Activated CD8-positive, alpha-beta memory T cell treated with anti-CD3 and anti-CD28 coated beads, Interleukin-2, amount 10 ng/mL, durations not matched to agents 7 days and 5 days (primary cell): ENCODE data around the gene CCR8. TPM values are rescaled to one million over a fixed set of nuclear protein-coding genes. Genes with fewer than 3 reads are reported as not detected.

ENCODE experiments used
- ATAC-seq: fragments of 150-1000 bp; cut with Tn5 transposase; one replicate; pipeline ENCODE4 v1.10.0; 2021; ENCODE audit warnings: moderate library complexity
- CTCF ChIA-PET: fragments of 350-600 bp; sonication (Branson Sonifier 250); formaldehyde crosslinking; loops from one replicate; lab custom pipeline; 2021; ENCODE audit warnings: antibody characterized with exemption; lab: Charles Lee
- DNase-seq: peaks from one replicate; pipeline ENCODE4 v3.0.0-alpha.2; 2020
- H3K27ac Mint-ChIP-seq: one replicate; pipeline ENCODE4 v1.8.0; 2021; ENCODE audit warnings: mild to moderate bottlenecking, mixed read lengths
- H3K27me3 Mint-ChIP-seq: one replicate; pipeline ENCODE4 v1.8.0; 2021; ENCODE audit warnings: mixed read lengths
- H3K36me3 Mint-ChIP-seq: one replicate; pipeline ENCODE4 v1.8.0; 2021; ENCODE audit warnings: mild to moderate bottlenecking, mixed read lengths
- H3K4me1 Mint-ChIP-seq: one replicate; pipeline ENCODE4 v1.8.0; 2021; ENCODE audit warnings: mixed read lengths
- H3K4me3 Mint-ChIP-seq: one replicate; pipeline ENCODE4 v1.8.0; 2021; ENCODE audit warnings: mild to moderate bottlenecking, moderate library complexity, mixed read lengths
- H3K9me3 Mint-ChIP-seq: one replicate; pipeline ENCODE4 v1.8.0; 2022; ENCODE audit warnings: low read depth, mixed read lengths
- total RNA-seq, 2 experiments: library from RNA; stranded (reverse); gene quantifications; one replicate each; pipeline ENCODE4 v1.2.3, GENCODE V29; 2021

The CCR8 gene
- total RNA-seq, 2 experiments from 2014 or later = 3.7 to 47.6 TPM

- no peak overlapping the region for H3K4me3 Mint-ChIP-seq
- H3K36me3 Mint-ChIP-seq = peaks cover 3% of the 10 kb centered on the region
- DNase-seq (peak; percentile 83), ATAC-seq (peak; percentile 46)
- CTCF ChIA-PET = interaction anchor here (0.7 to 10.0 kb wide), 73 partner anchors 11 to 1894 kb away, joined by 3 to 389 read pairs (median 4); partner anchors contain the start of genes CX3CR1, GORASP1, RPSA and TTC21A
- peak overlapping the region; percentile 39 for H3K27ac Mint-ChIP-seq
- H3K9me3 Mint-ChIP-seq = no peaks in the 10 kb centered on the region
- H3K4me1 Mint-ChIP-seq = peaks cover 67% of the 10 kb centered on the region
- H3K27me3 Mint-ChIP-seq = no peaks in the 10 kb centered on the region
Measured at GRCh38 chr3:39291903-39292329, 37.6 kb upstream of the CCR8 start.

- Mint-ChIP-seq H3K9me3 (no peaks in the 10 kb centered on the region), H3K4me1 (peaks cover 61% of the 10 kb centered on the region), H3K27me3 (no peaks in the 10 kb centered on the region), H3K36me3 (peaks cover 3% of the 10 kb centered on the region), H3K27ac (no peak overlapping the region), H3K4me3 (no peak overlapping the region)
- no peak for ATAC-seq
- CTCF ChIA-PET = interaction anchor here (0.9 to 10.0 kb wide), 27 partner anchors 10 to 620 kb away, joined by 3 to 389 read pairs (median 10); partner anchors contain the start of genes CX3CR1, GORASP1, RPSA and TTC21A
- DNase-seq = no peak
Measured at GRCh38 chr3:39292961-39293360, 36.5 kb upstream of the CCR8 start.

GRCh38 chr3:39294446-39295183 lies 34.9 kb upstream of the CCR8 start:
- ATAC-seq = no peak
- H3K27me3 Mint-ChIP-seq = peaks cover 10% of the 10 kb centered on the region

GRCh38 chr3:39295184-39295775 lies 34.2 kb upstream of the CCR8 start:
- Mint-ChIP-seq H3K27me3 (peaks cover 16% of the 10 kb centered on the region), H3K36me3 (peaks cover 20% of the 10 kb centered on the region), H3K4me3 (no peak overlapping the region), H3K4me1 (peaks cover 38% of the 10 kb centered on the region), H3K27ac (no peak overlapping the region), H3K9me3 (peaks cover 14% of the 10 kb centered on the region)
- ATAC-seq (peak; percentile 66), DNase-seq (no peak)
- CTCF ChIA-PET = interaction anchor here (0.7 to 8.8 kb wide), 9 partner anchors 8 to 93 kb away, joined by 3 to 115 read pairs (median 3); partner anchors contain the start of genes CCR8 and CX3CR1

More at GRCh38 chr3:39294446-39295183, 34.9 kb upstream of the CCR8 start:
- CTCF ChIA-PET = interaction anchor here (1.1 to 8.8 kb wide), 6 partner anchors 16 to 83 kb away, joined by 3 to 115 read pairs (median 4); partner anchors contain the start of genes CCR8 and CX3CR1
- Mint-ChIP-seq H3K4me1 (peaks cover 44% of the 10 kb centered on the region), H3K36me3 (peaks cover 13% of the 10 kb centered on the region), H3K9me3 (peaks cover 9% of the 10 kb centered on the region), H3K27ac (peak overlapping the region; percentile 41), H3K4me3 (no peak overlapping the region)
- DNase-seq = no peak

- CTCF ChIA-PET = interaction anchor here (0.7 to 8.8 kb wide), 7 partner anchors 9 to 81 kb away, joined by 3 to 115 read pairs (median 6); partner anchors contain the start of genes CCR8 and CX3CR1
- Mint-ChIP-seq H3K9me3 (peaks cover 23% of the 10 kb centered on the region), H3K4me3 (no peak overlapping the region), H3K27ac (no peak overlapping the region), H3K27me3 (peaks cover 24% of the 10 kb centered on the region), H3K36me3 (peaks cover 27% of the 10 kb centered on the region), H3K4me1 (peaks cover 33% of the 10 kb centered on the region)
- no peak for DNase-seq
- no peak for ATAC-seq
Measured at GRCh38 chr3:39296197-39297077, 33.1 kb upstream of the CCR8 start.

- Mint-ChIP-seq H3K4me1 (peaks cover 22% of the 10 kb centered on the region), H3K27me3 (peaks cover 35% of the 10 kb centered on the region), H3K27ac (no peak overlapping the region), H3K36me3 (peaks cover 31% of the 10 kb centered on the region), H3K4me3 (no peak overlapping the region), H3K9me3 (peaks cover 33% of the 10 kb centered on the region)
- ATAC-seq (no peak), DNase-seq (no peak)
- CTCF ChIA-PET = no interaction called here
Measured at GRCh38 chr3:39299279-39299678, 30.2 kb upstream of the CCR8 start.

- CTCF ChIA-PET = interaction anchor here (0.7 to 1.9 kb wide), 2 partner anchors 10 to 12 kb away, joined by 3 to 12 read pairs; no protein-coding TSS in a partner anchor
- H3K9me3 Mint-ChIP-seq = peaks cover 39% of the 10 kb centered on the region
Measured at GRCh38 chr3:39302178-39302577, 27.3 kb upstream of the CCR8 start.

GRCh38 chr3:39313289-39313688 lies 16.2 kb upstream of the CCR8 start:
- H3K9me3 Mint-ChIP-seq = peaks cover 13% of the 10 kb centered on the region
- ATAC-seq (no peak), DNase-seq (no peak)
- peaks cover 15% of the 10 kb centered on the region for H3K4me1 Mint-ChIP-seq
- H3K27me3 Mint-ChIP-seq = peaks cover 27% of the 10 kb centered on the region
- no peak overlapping the region for H3K27ac Mint-ChIP-seq
- CTCF ChIA-PET = interaction anchor here (1.4 to 1.6 kb wide), 2 partner anchors 11 to 21 kb away, joined by 3 to 4 read pairs; no protein-coding TSS in a partner anchor
- peaks cover 26% of the 10 kb centered on the region for H3K36me3 Mint-ChIP-seq
- H3K4me3 Mint-ChIP-seq = no peak overlapping the region

More at GRCh38 chr3:39302178-39302577, 27.3 kb upstream of the CCR8 start:
- H3K27ac Mint-ChIP-seq = no peak overlapping the region
- no peak overlapping the region for H3K4me3 Mint-ChIP-seq
- H3K27me3 Mint-ChIP-seq = peaks cover 55% of the 10 kb centered on the region
- peaks cover 35% of the 10 kb centered on the region for H3K36me3 Mint-ChIP-seq
- ATAC-seq (no peak), DNase-seq (no peak)
- H3K4me1 Mint-ChIP-seq = peaks cover 2% of the 10 kb centered on the region

- Mint-ChIP-seq H3K36me3 (peaks cover 29% of the 10 kb centered on the region), H3K9me3 (peaks cover 13% of the 10 kb centered on the region), H3K27ac (peak overlapping the region; percentile 47), H3K4me1 (peaks cover 17% of the 10 kb centered on the region), H3K4me3 (no peak overlapping the region), H3K27me3 (peaks cover 20% of the 10 kb centered on the region)
- no peak for DNase-seq
- CTCF ChIA-PET = interaction anchor here (0.8 to 1.6 kb wide), 3 partner anchors 20 to 28 kb away, joined by 3 to 7 read pairs (median 3); no protein-coding TSS in a partner anchor
- peak; percentile 33 for ATAC-seq
Measured at GRCh38 chr3:39315420-39315819, 14.1 kb upstream of the CCR8 start.

GRCh38 chr3:39317571-39318169 lies 11.8 kb upstream of the CCR8 start:
- CTCF ChIA-PET = interaction anchor here (1.0 kb wide), 2 partner anchors 29 to 43 kb away, joined by 3 read pairs; no protein-coding TSS in a partner anchor
- no peak for DNase-seq
- Mint-ChIP-seq H3K27ac (no peak overlapping the region), H3K36me3 (peaks cover 36% of the 10 kb centered on the region), H3K4me1 (peaks cover 33% of the 10 kb centered on the region), H3K4me3 (no peak overlapping the region), H3K9me3 (peaks cover 13% of the 10 kb centered on the region), H3K27me3 (peaks cover 18% of the 10 kb centered on the region)
- no peak for ATAC-seq

- Mint-ChIP-seq H3K4me1 (peaks cover 40% of the 10 kb centered on the region), H3K4me3 (no peak overlapping the region), H3K36me3 (peaks cover 38% of the 10 kb centered on the region), H3K27me3 (peaks cover 18% of the 10 kb centered on the region), H3K9me3 (peaks cover 13% of the 10 kb centered on the region), H3K27ac (no peak overlapping the region)
- no peak for DNase-seq
- CTCF ChIA-PET = interaction anchor here (0.9 to 1.2 kb wide), 2 partner anchors 30 to 60 kb away, joined by 3 to 4 read pairs; no protein-coding TSS in a partner anchor
- no peak for ATAC-seq
Measured at GRCh38 chr3:39318301-39318700, 11.2 kb upstream of the CCR8 start.

- peaks cover 35% of the 10 kb centered on the region for H3K36me3 Mint-ChIP-seq
- ATAC-seq = no peak
- CTCF ChIA-PET = interaction anchor here (0.9 to 1.2 kb wide), 2 partner anchors 31 to 59 kb away, joined by 3 to 4 read pairs; no protein-coding TSS in a partner anchor
- no peak overlapping the region for H3K4me3 Mint-ChIP-seq
- H3K27ac Mint-ChIP-seq = no peak overlapping the region
- H3K9me3 Mint-ChIP-seq = peaks cover 8% of the 10 kb centered on the region
- H3K27me3 Mint-ChIP-seq = peaks cover 16% of the 10 kb centered on the region
- DNase-seq = no peak
- peaks cover 45% of the 10 kb centered on the region for H3K4me1 Mint-ChIP-seq
Measured at GRCh38 chr3:39319249-39319648, 10.3 kb upstream of the CCR8 start.
